K562 (cell line): ENCODE results near the gene SH3BP5L. TPM values are rescaled to one million over a fixed set of nuclear protein-coding genes. Genes with fewer than 3 reads are reported as not detected.
A peak's percentile ranks its signal among the peaks of the same experiment; 100 is the strongest.

ENCODE experiments used
- ATAC-seq: fragments of 200-7000 bp; cut with Tn5 transposase; 3 replicates; pipeline ENCODE4 v1.9.1; 2020; ENCODE audit warnings: moderate library complexity
- BruUV-seq: library from RNA; stranded (reverse); fragments of 400-500 nt; replicated peaks from 2 replicates; lab custom pipeline; 2021; lab: Mats Ljungman, UMichigan
- CTCF ChIA-PET: fragments of 300-600 bp; formaldehyde crosslinking; extraction: SDS; loops from one replicate; lab custom pipeline; 2021; ENCODE audit warnings: low intra/inter-chr PET ratio; lab: Yijun Ruan, JAX
- POLR2A ChIA-PET: fragments of 300-600, 350-650 bp; sonication (Branson Sonifier 250); formaldehyde crosslinking; extraction: SDS; loops from one replicate; lab custom pipeline; 2021; ENCODE audit warnings: antibody characterized with exemption, inconsistent platforms; lab: Yijun Ruan, JAX
- DNase-seq, 4 experiments: peaks; one replicate each; pipeline versions ENCODE4 v3.0.0 to v3.0.0-alpha.2; 2011 to 2018; ENCODE audit warnings: low spot score in 3 of 4, mixed read lengths in 3 of 4; ENCODE audit errors: extremely low read depth in 1 of 4
- FAIRE-seq: peaks from 2 replicates; lab custom pipeline; 2011; peaks lifted over from hg19 to GRCh38; lab: Jason Lieb, UNC
- H2AFZ ChIP-seq: 2 replicates; pipeline ENCODE4 v1.6.0; 2011; ENCODE audit warnings: low read depth, low read length, control low read depth, inconsistent platforms
- H3K27ac ChIP-seq: fragments of 200-600 bp; 3 replicates; pipeline ENCODE4 v1.8.0; 2011; ENCODE audit warnings: low read depth, mild to moderate bottlenecking, control low read depth, inconsistent platforms, low read length, moderate library complexity, mixed read lengths; ENCODE audit errors: extremely low read depth
- H3K27me3 ChIP-seq, 2 experiments: fragments of 300-600 bp in 1 of 2; 2 replicates in 1 of 2; 3 replicates in 1 of 2; pipeline versions ENCODE4 v1.6.0 to v1.8.0; 2011; ENCODE audit warnings: inconsistent platforms in 2 of 2, low read length in 2 of 2, mild to moderate bottlenecking in 1 of 2, mixed read lengths in 1 of 2, moderate library complexity in 1 of 2; ENCODE audit not compliant: control insufficient read depth in 2 of 2, insufficient read depth in 2 of 2
- H3K36me3 ChIP-seq: fragments of 300-600 bp; 3 replicates; pipeline ENCODE4 v1.8.0; 2011; ENCODE audit warnings: mild to moderate bottlenecking, low read length, inconsistent platforms; ENCODE audit not compliant: control insufficient read depth, insufficient read depth
- H3K4me1 ChIP-seq, 2 experiments: fragments of 200-600 bp in 1 of 2; replicated peaks in 1 of 2; 2 replicates in 1 of 2; 3 replicates in 1 of 2; pipeline versions ENCODE4 v1.5.1 to v1.8.0; 2011; ENCODE audit warnings: inconsistent platforms in 2 of 2, low read length in 2 of 2, mild to moderate bottlenecking in 1 of 2, mixed read lengths in 1 of 2, moderate library complexity in 1 of 2; ENCODE audit not compliant: control insufficient read depth in 2 of 2, insufficient read depth in 2 of 2
- H3K4me2 ChIP-seq: 2 replicates; pipeline ENCODE4 v1.6.1; 2011; ENCODE audit warnings: low read length, control low read depth, inconsistent platforms, mixed read lengths; ENCODE audit not compliant: insufficient read depth
- H3K4me3 ChIP-seq: fragments of 200-600 bp; sonication (generic), shearing (Covaris generic); 2 replicates; pipeline ENCODE4 v1.5.1; 2016; ENCODE audit warnings: control low read depth, inconsistent platforms
- H3K79me2 ChIP-seq: fragments of 200-600 bp; 3 replicates; pipeline ENCODE4 v1.8.0; 2011; ENCODE audit warnings: low read length, inconsistent platforms; ENCODE audit not compliant: control insufficient read depth, insufficient read depth
- H3K9ac ChIP-seq, 2 experiments: 2 replicates each; pipeline versions ENCODE4 v1.6.0 to v1.6.1; 2011; ENCODE audit warnings: low read depth in 2 of 2, low read length in 2 of 2, control low read depth in 1 of 2, inconsistent platforms in 1 of 2, mild to moderate bottlenecking in 1 of 2, mixed read lengths in 1 of 2; ENCODE audit not compliant: insufficient read depth in 1 of 2
- H3K9me1 ChIP-seq: one replicate; pipeline ENCODE4 v1.6.0; 2011; ENCODE audit warnings: inconsistent platforms, mild to moderate bottlenecking, low read length, moderate library complexity; ENCODE audit not compliant: control insufficient read depth, insufficient read depth
- H3K9me3 ChIP-seq: replicated peaks from 2 replicates; pipeline ENCODE4 v1.5.1; 2011; ENCODE audit warnings: low read depth, low read length, inconsistent platforms; ENCODE audit not compliant: control insufficient read depth, insufficient read depth
- H4K20me1 ChIP-seq: replicated peaks from 2 replicates; pipeline ENCODE4 v1.6.1; 2011; ENCODE audit warnings: low read length, inconsistent platforms, mixed read lengths; ENCODE audit not compliant: control insufficient read depth, insufficient read depth
- CXXC5 ChIP-seq: fragments of 250-450 bp; sonication (Bioruptor Pico); IDR thresholded peaks from 2 replicates; pipeline ENCODE4 v1.8.0; 2022; ENCODE audit warnings: inconsistent platforms, mild to moderate bottlenecking, moderate library complexity
- E2F4 ChIP-seq: sonication (generic); formaldehyde crosslinking; IDR thresholded peaks from 2 replicates; pipeline ENCODE4 v1.8.0; 2022; ENCODE audit warnings: mild to moderate bottlenecking, low read depth, missing genetic modification reagents
- ESRRA ChIP-seq: fragments of 450-650 bp; IDR thresholded peaks from 2 replicates; pipeline ENCODE4 v1.6.1; 2014; ENCODE audit warnings: low read depth, mild to moderate bottlenecking, moderate library complexity, borderline replicate concordance
- ETV5 ChIP-seq: sonication (generic); formaldehyde crosslinking; IDR thresholded peaks from 2 replicates; pipeline ENCODE4 v1.4.0; 2020; ENCODE audit warnings: low read depth, mild to moderate bottlenecking, missing genetic modification reagents
- FOS ChIP-seq: IDR thresholded peaks from 3 replicates; pipeline ENCODE4 v1.6.1; 2011; ENCODE audit not compliant: insufficient read length; ENCODE audit errors: extremely low read depth
- HMGXB4 ChIP-seq: sonication (generic); formaldehyde crosslinking; IDR thresholded peaks from 2 replicates; pipeline ENCODE4 v1.8.1; 2023; ENCODE audit warnings: mild to moderate bottlenecking, missing genetic modification reagents
- MEF2A ChIP-seq: IDR thresholded peaks from 2 replicates; pipeline ENCODE4 v1.6.1; 2011; ENCODE audit warnings: low read depth, mild to moderate bottlenecking, low read length, moderate library complexity; ENCODE audit not compliant: control insufficient read depth
- MLLT1 ChIP-seq, 2 experiments: fragments of 450-650 bp; IDR thresholded peaks; 2 replicates each; pipeline ENCODE4 v1.6.1; 2016
- NR4A1 ChIP-seq, 2 experiments: fragments of 250-450 bp in 1 of 2; fragments of 450-650 bp in 1 of 2; sonication (Bioruptor Pico) in 1 of 2; IDR thresholded peaks; 2 replicates each; pipeline versions ENCODE4 v1.4.0 to v1.6.1; 2016 to 2020; ENCODE audit warnings: mild to moderate bottlenecking in 2 of 2, missing compliant biosample characterization in 1 of 2, missing genetic modification characterization in 1 of 2, moderate library complexity in 1 of 2
- PHB ChIP-seq: fragments of 250-450 bp; sonication (Bioruptor Pico); IDR thresholded peaks from 2 replicates; pipeline ENCODE4 v1.5.0; 2021
- RBFOX2 ChIP-seq: fragments of 200-400 bp; formaldehyde crosslinking; IDR thresholded peaks from 2 replicates; pipeline ENCODE4 v1.6.1; 2017; ENCODE audit warnings: low read depth, mild to moderate bottlenecking, low read length, moderate library complexity
- SP1 ChIP-seq: sonication (generic); formaldehyde crosslinking; IDR thresholded peaks from 2 replicates; pipeline ENCODE4 v1.8.1; 2022; ENCODE audit warnings: mild to moderate bottlenecking, missing genetic modification reagents
- ZKSCAN3 ChIP-seq: fragments of 250-450 bp; sonication (Bioruptor Pico); IDR thresholded peaks from 2 replicates; pipeline ENCODE4 v1.4.0; 2020
- ZNF512 ChIP-seq: IDR thresholded peaks from 2 replicates; pipeline ENCODE4 v1.6.1; 2016; ENCODE audit warnings: missing genetic modification characterization, missing compliant biosample characterization
- WGBS: fragments of 100-300 bp; shearing (Covaris generic); methylation state at CpG from one replicate; pipeline ENCODE4 v1.1.6; 2016; ENCODE audit warnings: low coverage, mixed read lengths; ENCODE audit not compliant: insufficient coverage; ENCODE audit errors: missing lambda C conversion rate; 5-methylcytosine and 5-hydroxymethylcytosine counted together
- in situ Hi-C: fragments of 300-500 bp; cut with MboI; formaldehyde crosslinking; loops from 4 replicates; pipeline ENCODE4 v1.15.0; 2018; ENCODE audit warnings: inconsistent platforms, mixed read lengths
- intact Hi-C: fragments of 100-400 bp; cut with micrococcal nuclease; formaldehyde crosslinking; loops from 2 replicates; pipeline ENCODE4 v1.14.2; 2022
- polyA plus RNA-seq, 8 experiments: library from polyadenylated mRNA; depleted of rRNA in 4 of 8; stranded (reverse) in 5 of 8; unstranded in 3 of 8; fragments of >200 nt; fragmentation: Nextera tagmentation in 2 of 8; fragmentation: Illumina TruSeq in 1 of 8; extraction: Ambion mirVana in 2 of 8; extraction: Trizol in 1 of 8; gene quantifications; 2 replicates each; pipeline versions ENCODE4 v1.2.1 to v1.2.3, GENCODE V29; 2011 to 2014; ENCODE audit warnings: inconsistent platforms in 1 of 8, missing spikeins in 1 of 8
- total RNA-seq, 7 experiments: library from RNA; depleted of rRNA in 6 of 7; stranded (reverse); fragments of >200 nt in 6 of 7; fragmentation: Illumina TruSeq in 2 of 7; extraction: Trizol in 2 of 7; gene quantifications; 2 replicates each; pipeline versions ENCODE4 v1.2.1 to v1.2.3, GENCODE V29; 2011 to 2021; ENCODE audit warnings: low replicate concordance in 1 of 7

The SH3BP5L gene
- total and polyA plus RNA-seq, 9 of the 15 experiments (the other 6 are each of a cell fraction or from before 2014, with no cell fraction given) = 1.9 to 26.5 (median 15.8) TPM

GRCh38 chr1:248838357-248839167 lies 12.8 kb upstream of the SH3BP5L start:
- peaks cover 21% of the 10 kb centered on the region; the same call in 2 of the 3 replicates for H3K36me3 ChIP-seq
- BruUV-seq = TSS peak; percentile 61
- H3K27ac ChIP-seq = peak overlapping the region; percentile 92
- peak; percentile 71 for FAIRE-seq
- peaks cover 40 to 47% of the 10 kb centered on the region in 2 experiments for H3K4me1 ChIP-seq
- no peaks in the 10 kb centered on the region for H3K9me3 ChIP-seq
- peak overlapping the region; percentile 99 for H3K4me2 ChIP-seq
- H3K9me1 ChIP-seq = no peaks in the 10 kb centered on the region
- peak overlapping the region; percentile 93 for H2AFZ ChIP-seq
- no peaks in the 10 kb centered on the region for H3K27me3 ChIP-seq
- peak; percentile 84 for ATAC-seq
- DNase-seq = peak; percentile 80 to 91 (median 84)
- H3K9ac ChIP-seq = peak overlapping the region; percentile 88 to 96
- ChIA-PET CTCF (interaction anchor here (1.0 kb wide), 1 partner anchor 20 kb away, joined by 3 read pairs; the partner anchor contains the start of gene ZNF692), POLR2A (interaction anchor here (0.6 to 6.1 kb wide), 19 partner anchors 8 to 1745 kb away, joined by 3 to 78 read pairs (median 5); partner anchors contain the start of genes PGBD2, SH3BP5L and ZNF692)
- in situ Hi-C loops (no loop called here), intact Hi-C loops (loop anchor here (1.0 kb wide), 4 partner anchors 12 to 51 kb away; no protein-coding TSS in a partner anchor)
- WGBS = under 1% methylated on average over 53 of the region's 82 CpGs
- H4K20me1 ChIP-seq = no peaks in the 10 kb centered on the region
- H3K4me3 ChIP-seq = peak overlapping the region; percentile 81
- peaks cover 61% of the 10 kb centered on the region for H3K79me2 ChIP-seq
- peak; percentile 64 to 87; a peak in 3 of 4 replicates for TF ChIP-seq MLLT1 (IDR thresholded peaks at IDR 0.05)
- no peak; the same call in 1 of the 2 replicates for TF ChIP-seq ETV5 (CRISPR knock-in tag)
- peak; percentile 55; the same call in 1 of the 2 replicates for TF ChIP-seq E2F4
- TF ChIP-seq SP1 = peak; percentile 77; the same call in 1 of the 2 replicates
- no peak for TF ChIP-seq ZKSCAN3 (CRISPR knock-in tag)
- peak; percentile 93 for TF ChIP-seq ESRRA
- no peak; the same call in 1 of the 2 replicates for TF ChIP-seq NR4A1 (CRISPR knock-in tag; IDR thresholded peaks at IDR 0.05)
- TF ChIP-seq NR4A1 (tag; IDR thresholded peaks at IDR 0.05) = no peak
- peak; percentile 79; the same call in 1 of the 2 replicates for TF ChIP-seq CXXC5 (CRISPR knock-in tag)
- TF ChIP-seq RBFOX2 = peak; percentile 97
- TF ChIP-seq MEF2A = no peak
- peak; percentile 97 for TF ChIP-seq HMGXB4 (CRISPR knock-in tag)
- TF ChIP-seq FOS = peak; percentile 62
- TF ChIP-seq PHB (CRISPR knock-in tag) = peak; percentile 64; the same call in 1 of the 2 replicates
- no peak for TF ChIP-seq ZNF512 (tag)
